ENCODE results near the gene AP5S1.

Gene AP5S1

GRCh38 chr20:3869839-3870634 is 49.7 kb downstream of the AP5S1 start:
- in situ Hi-C loops (cut with MboI; ENCODE audit: low sequenced_read_pairs) = no loop called here

GRCh38 chr20:3871550-3872265 is 51.4 kb downstream of the AP5S1 start:
- in situ Hi-C loops (cut with MboI; ENCODE audit: low sequenced_read_pairs) = no loop called here

- in situ Hi-C loops (cut with MboI; ENCODE audit: low sequenced_read_pairs) = no loop called here
Measured at GRCh38 chr20:3873507-3873906, 53.2 kb downstream of the AP5S1 start.

- in situ Hi-C loops (cut with MboI; ENCODE audit: low sequenced_read_pairs) = no loop called here
Measured at GRCh38 chr20:3874194-3874844, 54.0 kb downstream of the AP5S1 start.

- in situ Hi-C loops (cut with MboI; ENCODE audit: low sequenced_read_pairs) = no loop called here
Measured at GRCh38 chr20:3875378-3875974, 55.1 kb downstream of the AP5S1 start.

- in situ Hi-C loops (cut with MboI; ENCODE audit: low sequenced_read_pairs) = no loop called here
Measured at GRCh38 chr20:3876000-3876399, 55.7 kb downstream of the AP5S1 start.

- in situ Hi-C loops (cut with MboI; ENCODE audit: low sequenced_read_pairs) = no loop called here
Measured at GRCh38 chr20:3876676-3877075, 56.3 kb downstream of the AP5S1 start.
